ENCODE measurements around the gene WWOX.

The WWOX gene

GRCh38 chr16:78209951-78210661 lies 110.7 kb downstream of the WWOX start:
- peak; percentile 94 for DNase-seq (ENCODE audit: low read depth)
- TF ChIP-seq, protein P1, sequence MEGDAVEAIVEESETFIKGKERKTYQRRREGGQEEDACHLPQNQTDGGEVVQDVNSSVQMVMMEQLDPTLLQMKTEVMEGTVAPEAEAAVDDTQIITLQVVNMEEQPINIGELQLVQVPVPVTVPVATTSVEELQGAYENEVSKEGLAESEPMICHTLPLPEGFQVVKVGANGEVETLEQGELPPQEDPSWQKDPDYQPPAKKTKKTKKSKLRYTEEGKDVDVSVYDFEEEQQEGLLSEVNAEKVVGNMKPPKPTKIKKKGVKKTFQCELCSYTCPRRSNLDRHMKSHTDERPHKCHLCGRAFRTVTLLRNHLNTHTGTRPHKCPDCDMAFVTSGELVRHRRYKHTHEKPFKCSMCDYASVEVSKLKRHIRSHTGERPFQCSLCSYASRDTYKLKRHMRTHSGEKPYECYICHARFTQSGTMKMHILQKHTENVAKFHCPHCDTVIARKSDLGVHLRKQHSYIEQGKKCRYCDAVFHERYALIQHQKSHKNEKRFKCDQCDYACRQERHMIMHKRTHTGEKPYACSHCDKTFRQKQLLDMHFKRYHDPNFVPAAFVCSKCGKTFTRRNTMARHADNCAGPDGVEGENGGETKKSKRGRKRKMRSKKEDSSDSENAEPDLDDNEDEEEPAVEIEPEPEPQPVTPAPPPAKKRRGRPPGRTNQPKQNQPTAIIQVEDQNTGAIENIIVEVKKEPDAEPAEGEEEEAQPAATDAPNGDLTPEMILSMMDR (IDR thresholded peaks at IDR 0.05; ENCODE audit: insufficient read depth, low read depth, low read length, missing control alignments) = no peak
- H3K4me3 ChIP-seq (ENCODE audit: low read length) = peak overlapping the region; percentile 2

DNA sequence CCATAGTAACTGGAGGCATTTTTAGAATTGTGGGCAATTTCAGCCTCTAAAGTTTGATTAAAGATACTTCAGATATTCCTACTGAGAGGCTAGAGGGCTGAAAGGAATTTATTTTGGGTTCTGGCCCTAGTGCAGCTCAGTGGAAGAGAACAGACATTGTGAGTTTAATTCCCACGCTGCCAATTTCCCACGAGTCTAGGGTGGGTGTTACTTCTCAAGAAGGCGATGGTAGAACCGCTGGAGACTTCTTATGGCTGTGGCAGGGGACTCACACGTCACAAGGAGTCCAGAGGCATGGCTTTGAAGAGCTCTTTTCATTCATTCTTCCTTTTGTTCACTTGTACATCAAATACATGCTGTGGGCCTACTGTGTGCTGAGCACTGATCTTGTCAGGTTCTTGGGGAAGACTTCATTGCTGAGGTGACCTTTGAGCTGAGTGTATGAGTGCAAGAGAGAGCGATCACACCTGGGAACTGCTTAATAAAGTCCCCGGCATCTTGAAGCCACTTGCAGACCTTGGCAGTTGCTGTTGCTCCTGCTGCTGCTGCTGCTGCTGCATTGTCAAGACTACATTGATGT lies 111.7 kb downstream of the WWOX start:
- no peak for DNase-seq (ENCODE audit: low read depth)
- TF ChIP-seq, protein P1 (IDR thresholded peaks at IDR 0.05; ENCODE audit: insufficient read depth, low read depth, low read length, missing control alignments) = no peak
- no peak overlapping the region for H3K4me3 ChIP-seq (ENCODE audit: low read length)

DNA sequence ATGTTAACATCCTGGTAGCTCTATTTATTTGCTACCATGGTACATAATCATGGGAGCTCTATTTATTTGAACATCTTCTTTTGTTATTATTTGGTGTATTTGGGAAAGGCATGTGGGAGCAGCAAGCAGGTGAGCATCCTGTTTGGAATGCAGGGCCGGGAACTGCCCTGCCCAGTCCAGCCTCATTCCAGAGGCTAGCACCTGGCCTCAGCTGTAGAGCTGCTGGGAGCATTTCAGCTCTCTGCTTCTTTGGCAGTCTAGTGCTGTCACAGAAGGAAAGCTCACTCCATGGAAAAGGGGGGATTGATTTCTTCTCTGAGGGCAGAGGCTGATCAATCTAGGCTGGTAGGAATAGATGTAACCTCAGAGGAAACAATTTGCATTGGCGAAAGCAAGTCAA lies 112.5 kb downstream of the WWOX start:
- no peak overlapping the region for H3K4me3 ChIP-seq (ENCODE audit: low read length)
- peak; percentile 95 for DNase-seq (ENCODE audit: low read depth)
- TF ChIP-seq, protein P1 (IDR thresholded peaks at IDR 0.05; ENCODE audit: insufficient read depth, low read depth, low read length, missing control alignments) = no peak

DNA sequence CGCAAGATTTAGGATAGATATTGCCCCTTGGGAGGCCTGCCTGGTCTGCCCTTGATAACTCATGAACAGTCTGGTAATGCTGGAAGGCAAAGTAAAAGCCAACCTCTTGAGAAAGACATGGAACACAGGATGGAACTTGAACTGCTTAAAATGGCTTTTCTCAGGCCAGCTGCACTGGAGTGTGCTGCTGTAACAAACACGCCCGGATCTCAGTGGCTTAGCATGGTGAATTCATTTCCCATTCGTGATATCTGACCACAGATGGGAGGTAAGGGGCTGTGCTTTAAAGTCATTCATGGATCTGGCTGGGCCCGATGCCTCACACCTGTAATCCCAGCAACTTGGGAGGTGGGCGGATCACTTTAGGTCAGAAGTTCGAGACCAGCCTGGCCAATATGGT lies 113.2 kb downstream of the WWOX start:
- H3K4me3 ChIP-seq (ENCODE audit: low read length) = no peak overlapping the region
- TF ChIP-seq, protein P1 (IDR thresholded peaks at IDR 0.05; ENCODE audit: insufficient read depth, low read depth, low read length, missing control alignments) = no peak
- DNase-seq (ENCODE audit: low read depth) = peak; percentile 25

- TF ChIP-seq, protein P1 (IDR thresholded peaks at IDR 0.05; ENCODE audit: insufficient read depth, low read depth, low read length, missing control alignments) = no peak
- no peak overlapping the region for H3K4me3 ChIP-seq (ENCODE audit: low read length)
- DNase-seq (ENCODE audit: low read depth) = no peak
These were observed 114.3 kb downstream of the WWOX start for GRCh38 chr16:78213751-78214150.

- TF ChIP-seq, protein P1 (IDR thresholded peaks at IDR 0.05; ENCODE audit: insufficient read depth, low read depth, low read length, missing control alignments) = no peak
- DNase-seq (ENCODE audit: low read depth) = no peak
These were observed 115.8 kb downstream of the WWOX start for GRCh38 chr16:78215222-78215621.

More at GRCh38 chr16:78215222-78215621, 115.8 kb downstream of the WWOX start:
- H3K4me3 ChIP-seq (ENCODE audit: low read length) = no peak overlapping the region

Measured in epithelial cell of esophagus (primary cell).